ENCODE data around the gene BRD1.

BRD1 gene

GRCh38 chr22:49803737-49804375, 23.8 kb downstream of the BRD1 start:
- ChIA-PET CTCF (no interaction called here), POLR2A (no interaction called here)
- DNase-seq (ENCODE audit: extremely low spot score), result no peak
- no peak for TF ChIP-seq CTCF (IDR thresholded peaks at IDR 0.05; ENCODE audit: control extremely low read depth, extremely low read depth, low read depth, missing control alignments)

- no peak for TF ChIP-seq CTCF (IDR thresholded peaks at IDR 0.05; ENCODE audit: control extremely low read depth, extremely low read depth, low read depth, missing control alignments)
- no peak for DNase-seq (ENCODE audit: extremely low spot score)
- ChIA-PET POLR2A (no interaction called here), CTCF (no interaction called here)
Measured at GRCh38 chr22:49803134-49803533, 24.5 kb downstream of the BRD1 start.

GRCh38 chr22:49801391-49802060, 26.1 kb downstream of the BRD1 start:
- CTCF ChIA-PET, result interaction anchor here (0.8 kb wide), 1 partner anchor 34 kb away, joined by 3 read pairs; no protein-coding TSS in a partner anchor
- no peak for DNase-seq (ENCODE audit: extremely low spot score)
- POLR2A ChIA-PET, result no interaction called here
- TF ChIP-seq CTCF (IDR thresholded peaks at IDR 0.05; ENCODE audit: control extremely low read depth, extremely low read depth, low read depth, missing control alignments), result no peak

- no peak for TF ChIP-seq CTCF (IDR thresholded peaks at IDR 0.05; ENCODE audit: control extremely low read depth, extremely low read depth, low read depth, missing control alignments)
- ChIA-PET CTCF (interaction anchor here (1.1 kb wide), 1 partner anchor 12 kb away, joined by 3 read pairs; no protein-coding TSS in a partner anchor), POLR2A (no interaction called here)
- no peak for DNase-seq (ENCODE audit: extremely low spot score)
Measured at GRCh38 chr22:49800408-49801238, 27.1 kb downstream of the BRD1 start.

GRCh38 chr22:49799431-49800075, 28.1 kb downstream of the BRD1 start:
- no peak for TF ChIP-seq CTCF (IDR thresholded peaks at IDR 0.05; ENCODE audit: control extremely low read depth, extremely low read depth, low read depth, missing control alignments)
- CTCF ChIA-PET, result interaction anchor here (1.1 kb wide), 1 partner anchor 13 kb away, joined by 3 read pairs; no protein-coding TSS in a partner anchor
- DNase-seq (ENCODE audit: extremely low spot score), result no peak
- POLR2A ChIA-PET, result no interaction called here

GRCh38 chr22:49798486-49799151, 29.1 kb downstream of the BRD1 start:
- TF ChIP-seq CTCF (IDR thresholded peaks at IDR 0.05; ENCODE audit: control extremely low read depth, extremely low read depth, low read depth, missing control alignments), result no peak
- ChIA-PET POLR2A (no interaction called here), CTCF (no interaction called here)
- DNase-seq (ENCODE audit: extremely low spot score), result no peak

Data from GM10248 (cell line).